Inflammatory macrophage (primary cell): ENCODE data around the gene LIN7A.
"Not testable (repeated sequence)": the region's sequence is repeated elsewhere in the genome, so short reads cannot be mapped to it uniquely, and the experiment has no call there.

Experiments used
- DNase-seq, 2 donors: peaks; one replicate each; pipeline ENCODE4 v3.0.0-alpha.2; 2020 to 2022

The LIN7A gene

GRCh38 chr12:80920006-80920405 is 17.7 kb downstream of the LIN7A start:
- DNase-seq, result no peak

- DNase-seq, result no peak
These were observed 20.1 kb downstream of the LIN7A start for GRCh38 chr12:80917651-80918050.

- no peak for DNase-seq
These were observed 24.6 kb downstream of the LIN7A start for GRCh38 chr12:80912901-80913770.

GRCh38 chr12:80909370-80909769 is 28.4 kb downstream of the LIN7A start:
- no peak for DNase-seq

- no peak for DNase-seq
These were observed 35.0 kb downstream of the LIN7A start for GRCh38 chr12:80902711-80903110.

GRCh38 chr12:80901661-80902060 is 36.1 kb downstream of the LIN7A start:
- no peak for DNase-seq

- no peak for DNase-seq
These were observed 42.5 kb downstream of the LIN7A start for GRCh38 chr12:80895240-80895639.

GRCh38 chr12:80894179-80894578 is 43.6 kb downstream of the LIN7A start:
- DNase-seq, result no peak

GRCh38 chr12:80892597-80893445 is 44.9 kb downstream of the LIN7A start:
- DNase-seq, result no peak

GRCh38 chr12:80884651-80885050 is 53.1 kb downstream of the LIN7A start:
- no peak for DNase-seq

GRCh38 chr12:80881106-80881505 is 56.6 kb downstream of the LIN7A start:
- DNase-seq, result no peak

- not testable (repeated sequence) for DNase-seq
These were observed 59.3 kb downstream of the LIN7A start for GRCh38 chr12:80878452-80878851.

- no peak for DNase-seq
These were observed 59.9 kb downstream of the LIN7A start for GRCh38 chr12:80877721-80878265.

GRCh38 chr12:80872053-80872452 is 65.7 kb downstream of the LIN7A start:
- DNase-seq, result no peak

GRCh38 chr12:80869264-80869663 is 68.5 kb downstream of the LIN7A start:
- DNase-seq, result no peak

GRCh38 chr12:80868576-80868975 is 69.2 kb downstream of the LIN7A start:
- DNase-seq, result no peak

- DNase-seq, result no peak
These were observed 69.8 kb downstream of the LIN7A start for GRCh38 chr12:80867941-80868340.

GRCh38 chr12:80864046-80864735 is 73.5 kb downstream of the LIN7A start:
- DNase-seq, result no peak

GRCh38 chr12:80862531-80862930 is 75.2 kb downstream of the LIN7A start:
- DNase-seq, result no peak

GRCh38 chr12:80861641-80862378 is 75.9 kb downstream of the LIN7A start:
- no peak for DNase-seq

- no peak for DNase-seq
These were observed 76.8 kb downstream of the LIN7A start for GRCh38 chr12:80860928-80861327.

GRCh38 chr12:80860206-80860605 is 77.5 kb downstream of the LIN7A start:
- no peak for DNase-seq
